Spleen (tissue), 11 donors: ENCODE measurements around the gene HTR6. TPM values are rescaled to one million over a fixed set of nuclear protein-coding genes. Genes with fewer than 3 reads are reported as not detected.

Experiments
- DNase-seq: peaks from one replicate; pipeline ENCODE4 v3.0.0-alpha.2; 2020
- H3K27ac ChIP-seq, 8 donors: fragments of 200-600 bp; sonication (generic) in 7 of 8; 1 replicate in 4 of 8; 2 replicates in 4 of 8; pipeline versions ENCODE4 v1.5.0 to v1.8.0; 2016 to 2021; ENCODE audit warnings: inconsistent platforms in 4 of 8, mild to moderate bottlenecking in 4 of 8, moderate library complexity in 1 of 8
- H3K27me3 ChIP-seq, 7 donors: fragments of 200-600 bp; sonication (generic) in 6 of 7; replicated peaks in 1 of 7; 1 replicate in 4 of 7; 2 replicates in 3 of 7; pipeline versions ENCODE4 v1.5.0 to v1.8.0; 2016 to 2021; ENCODE audit warnings: inconsistent platforms in 3 of 7, mild to moderate bottlenecking in 1 of 7
- H3K36me3 ChIP-seq, 6 donors: fragments of 200-600 bp; sonication (generic) in 5 of 6; 1 replicate in 4 of 6; 2 replicates in 2 of 6; pipeline versions ENCODE4 v1.5.0 to v1.8.0; 2016 to 2021; ENCODE audit warnings: inconsistent platforms in 2 of 6
- H3K4me1 ChIP-seq, 6 donors: fragments of 200-600 bp; sonication (generic) in 5 of 6; 1 replicate in 3 of 6; 2 replicates in 3 of 6; pipeline versions ENCODE4 v1.5.0 to v1.8.0; 2016 to 2021; ENCODE audit warnings: inconsistent platforms in 3 of 6
- H3K4me3 ChIP-seq, 8 donors: fragments of 200-600 bp; sonication (generic) in 7 of 8; 1 replicate in 4 of 8; 2 replicates in 4 of 8; pipeline versions ENCODE4 v1.5.0 to v1.8.0; 2016 to 2021; ENCODE audit warnings: inconsistent platforms in 4 of 8, mild to moderate bottlenecking in 4 of 8, moderate library complexity in 2 of 8
- H3K9me3 ChIP-seq, 8 donors: fragments of 200-600 bp; sonication (generic) in 7 of 8; 1 replicate in 4 of 8; 2 replicates in 4 of 8; pipeline versions ENCODE4 v1.5.0 to v1.8.0; 2016 to 2021; ENCODE audit warnings: inconsistent platforms in 4 of 8
- CTCF ChIP-seq, 11 experiments: fragments of 200-600 bp in 7 of 11; fragments of 450-650 bp in 4 of 11; sonication (generic) in 4 of 11; IDR thresholded peaks in 8 of 11; conservative IDR thresholded peaks in 3 of 11; 1 replicate in 7 of 11; 2 replicates in 4 of 11; pipeline versions ENCODE4 v1.4.0 to v1.8.0; 2016 to 2021; ENCODE audit warnings: antibody characterized with exemption in 11 of 11, inconsistent platforms in 4 of 11, mild to moderate bottlenecking in 1 of 11
- POLR2A ChIP-seq, 3 donors: fragments of 450-650 bp; IDR thresholded peaks; one replicate each; pipeline ENCODE4 v1.5.1; 2017; ENCODE audit warnings: antibody characterized with exemption in 3 of 3, mild to moderate bottlenecking in 1 of 3
- POLR2AphosphoS5 ChIP-seq, 3 donors: sonication (generic); formaldehyde crosslinking; IDR thresholded peaks; one replicate each; pipeline ENCODE4 v1.5.1; 2017; ENCODE audit warnings: antibody characterized with exemption in 3 of 3
- WGBS, 5 donors: extraction: QIAGEN DNeasy Blood & Tissue Kit in 3 of 5; methylation state at CpG; one replicate each; pipeline versions ENCODE4 v1.1.5 to v1.1.7; 2013 to 2018; 5-methylcytosine and 5-hydroxymethylcytosine counted together
- intact Hi-C: fragments of 100-400 bp; cut with DNase I; formaldehyde crosslinking; loops from one replicate; pipeline ENCODE4 v1.15.0; 2023; ENCODE audit warnings: low total_unique reads
- polyA plus RNA-seq, 3 donors: library from polyadenylated mRNA; stranded (reverse); fragments of 200-250 nt; gene quantifications; one replicate each; pipeline ENCODE4 v1.2.1, GENCODE V29; 2013
- total RNA-seq, 7 donors: library from RNA; depleted of rRNA in 3 of 7; stranded (reverse); fragments of >200 nt in 3 of 7; fragmentation: NEBNext Ultra II Directional in 4 of 7; extraction: Animal tissue kit (Norgen Biotek cat#: 25700) in 4 of 7; gene quantifications; one replicate each; pipeline versions ENCODE4 v1.1.0 to v1.2.1, GENCODE V29; 2016 to 2021
- donor health status: healthy with polysubstance abuse.
- donor health status: DM: no; HTN: no; CAD: no; lungs with moderate emphysema.
- donor health status: DM: no; HTN: no; CAD: no.
- donor health status: Bipolar disorder and iron deficiency.
- donor health status: healthy.
- donor health status: DM: no; HTN: no; CAD: no.
- donor health status: DM: yes; HTN: yes; CAD: no.

The HTR6 gene
- total and polyA plus RNA-seq, 10 donors, result 0.06 to 0.47 (median 0.13) TPM; not detected in 7

GRCh38 chr1:19639999-19640362 is 24.7 kb upstream of the HTR6 start:
- no peaks in the 10 kb centered on the region for H3K36me3 ChIP-seq
- WGBS, 5 donors, result 65 to 93% (median 90%) methylated on average over 3 of the region's 3 CpGs
- H3K4me1 ChIP-seq, result peaks cover 3 to 14% (median 12%) of the 10 kb centered on the region in 6 donors
- H3K4me3 ChIP-seq, result no peak overlapping the region
- no peak for DNase-seq
- H3K9me3 ChIP-seq, result no peaks in the 10 kb centered on the region
- intact Hi-C loops, result no loop called here
- no peak overlapping the region for H3K27ac ChIP-seq
- TF ChIP-seq POLR2A (IDR thresholded peaks at IDR 0.05) (no peak), CTCF (IDR thresholded peaks at IDR 0.05 in 8 of 11, conservative IDR thresholded peaks at IDR 0.05 in 3 of 11) (no peak), POLR2AphosphoS5 (IDR thresholded peaks at IDR 0.05) (no peak)
- H3K27me3 ChIP-seq, result peaks cover 0 to 65% (median 20%) of the 10 kb centered on the region in 7 donors

- H3K4me3 ChIP-seq, result no peak overlapping the region
- H3K4me1 ChIP-seq, result peaks cover 6 to 21% (median 18%) of the 10 kb centered on the region in 6 donors
- intact Hi-C loops, result no loop called here
- no peak overlapping the region for H3K27ac ChIP-seq
- DNase-seq, result no peak
- TF ChIP-seq POLR2AphosphoS5 (IDR thresholded peaks at IDR 0.05), result no peak
- TF ChIP-seq POLR2A (IDR thresholded peaks at IDR 0.05), result no peak
- no peak for TF ChIP-seq CTCF (IDR thresholded peaks at IDR 0.05 in 8 of 11, conservative IDR thresholded peaks at IDR 0.05 in 3 of 11)
- H3K27me3 ChIP-seq, result peaks cover 0 to 72% (median 25%) of the 10 kb centered on the region in 7 donors
- no peaks in the 10 kb centered on the region for H3K9me3 ChIP-seq
- 48 to 71% (median 58%) methylated on average over 11 to 14 of the region's 14 CpGs for WGBS, 5 donors
- no peaks in the 10 kb centered on the region for H3K36me3 ChIP-seq
These were observed 24.0 kb upstream of the HTR6 start for GRCh38 chr1:19640363-19641316.

GRCh38 chr1:19643121-19643520 is 21.6 kb upstream of the HTR6 start:
- Histone ChIP-seq H3K36me3 (no peaks in the 10 kb centered on the region), H3K4me1 (peaks cover 6 to 43% (median 28%) of the 10 kb centered on the region in 6 donors), H3K9me3 (no peaks in the 10 kb centered on the region), H3K27ac (peak overlapping the region in 1 of 8 donors; percentile 62), H3K4me3 (peak overlapping the region in 4 of 8 donors; percentile 35 to 78 (median 52)), H3K27me3 (peaks cover 0 to 90% (median 25%) of the 10 kb centered on the region in 7 donors)
- 67 to 75% (median 70%) methylated on average over 7 of the region's 7 CpGs for WGBS, 5 donors
- TF ChIP-seq POLR2AphosphoS5 (IDR thresholded peaks at IDR 0.05) (no peak), POLR2A (IDR thresholded peaks at IDR 0.05) (no peak), CTCF (IDR thresholded peaks at IDR 0.05 in 8 of 11, conservative IDR thresholded peaks at IDR 0.05 in 3 of 11) (no peak)
- intact Hi-C loops, result no loop called here
- DNase-seq, result no peak
